Skeletal muscle tissue (tissue), 4 donors: Measurements from ENCODE around the gene KCNT2. TPM values are rescaled to one million over a fixed set of nuclear protein-coding genes. Genes with fewer than 3 reads are reported as not detected.

Experiments used
- H3K27ac ChIP-seq: one replicate; pipeline ENCODE4 v1.7.0; 2013; ENCODE audit warnings: mild to moderate bottlenecking, low read depth, low read length, inconsistent platforms
- H3K27me3 ChIP-seq, 3 donors: one replicate each; pipeline ENCODE4 v1.7.0; 2013; ENCODE audit warnings: low read length in 3 of 3; ENCODE audit not compliant: control insufficient read depth in 3 of 3, insufficient read depth in 3 of 3
- H3K36me3 ChIP-seq, 3 donors: one replicate each; pipeline ENCODE4 v1.7.0; 2013; ENCODE audit warnings: low read length in 3 of 3; ENCODE audit not compliant: control insufficient read depth in 3 of 3, insufficient read depth in 3 of 3
- H3K4me1 ChIP-seq, 3 donors: one replicate each; pipeline ENCODE4 v1.7.0; 2013; ENCODE audit warnings: low read length in 3 of 3, mild to moderate bottlenecking in 3 of 3; ENCODE audit not compliant: control insufficient read depth in 3 of 3, insufficient read depth in 3 of 3
- H3K4me3 ChIP-seq, 3 donors: one replicate each; pipeline ENCODE4 v1.7.0; 2013; ENCODE audit warnings: low read length in 3 of 3
- H3K9ac ChIP-seq, 3 donors: one replicate each; pipeline ENCODE4 v1.7.0; 2013; ENCODE audit warnings: low read length in 3 of 3, mild to moderate bottlenecking in 3 of 3, moderate library complexity in 2 of 3, low read depth in 1 of 3
- H3K9me3 ChIP-seq, 3 donors: one replicate each; pipeline ENCODE4 v1.7.0; 2013; ENCODE audit warnings: low read length in 3 of 3; ENCODE audit not compliant: control insufficient read depth in 3 of 3
- total RNA-seq: library from RNA; depleted of rRNA; stranded (reverse); fragments of >200 nt; gene quantifications from one replicate; pipeline ENCODE4 v1.2.3, GENCODE V29; 2014
- donor health status: Osteomylitis.

The KCNT2 gene
- total RNA-seq, 1 donor from 2014 or later, result 8.9 TPM

GRCh38 chr1:196319301-196319700, 288.9 kb downstream of the KCNT2 start:
- Histone ChIP-seq H3K36me3 (no peaks in the 10 kb centered on the region), H3K4me1 (no peaks in the 10 kb centered on the region), H3K9me3 (no peaks in the 10 kb centered on the region), H3K27me3 (no peaks in the 10 kb centered on the region), H3K4me3 (no peak overlapping the region), H3K9ac (no peak overlapping the region), H3K27ac (no peak overlapping the region)

- no peak overlapping the region for H3K9ac ChIP-seq
- no peaks in the 10 kb centered on the region for H3K4me1 ChIP-seq
- H3K27ac ChIP-seq, result no peak overlapping the region
- H3K9me3 ChIP-seq, result no peaks in the 10 kb centered on the region
- no peaks in the 10 kb centered on the region for H3K27me3 ChIP-seq
- no peak overlapping the region for H3K4me3 ChIP-seq
- no peaks in the 10 kb centered on the region for H3K36me3 ChIP-seq
Measured at GRCh38 chr1:196317535-196318522, 290.4 kb downstream of the KCNT2 start.

DNA sequence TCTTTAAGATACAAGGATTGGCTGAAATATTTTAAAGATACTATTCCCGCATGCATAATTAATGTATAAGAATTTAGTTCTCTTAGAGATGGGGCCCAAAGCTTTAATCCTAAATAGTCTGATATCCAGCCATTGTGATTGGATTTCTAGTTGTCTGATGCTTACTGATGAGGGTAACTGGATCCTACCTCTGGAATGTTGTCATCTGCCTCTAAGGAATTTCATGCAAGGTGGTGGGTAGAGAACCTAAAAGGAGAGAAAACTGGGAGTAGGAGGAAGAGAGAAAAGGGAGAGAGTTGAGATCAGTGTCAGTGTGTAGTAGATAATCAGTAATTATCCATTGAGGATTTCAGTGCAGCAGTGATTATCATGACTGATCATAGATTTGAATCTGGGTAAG, 295.5 kb downstream of the KCNT2 start:
- Histone ChIP-seq H3K36me3 (no peaks in the 10 kb centered on the region), H3K9me3 (no peaks in the 10 kb centered on the region), H3K4me3 (no peak overlapping the region), H3K27me3 (no peaks in the 10 kb centered on the region), H3K9ac (no peak overlapping the region), H3K4me1 (no peaks in the 10 kb centered on the region), H3K27ac (no peak overlapping the region)

DNA sequence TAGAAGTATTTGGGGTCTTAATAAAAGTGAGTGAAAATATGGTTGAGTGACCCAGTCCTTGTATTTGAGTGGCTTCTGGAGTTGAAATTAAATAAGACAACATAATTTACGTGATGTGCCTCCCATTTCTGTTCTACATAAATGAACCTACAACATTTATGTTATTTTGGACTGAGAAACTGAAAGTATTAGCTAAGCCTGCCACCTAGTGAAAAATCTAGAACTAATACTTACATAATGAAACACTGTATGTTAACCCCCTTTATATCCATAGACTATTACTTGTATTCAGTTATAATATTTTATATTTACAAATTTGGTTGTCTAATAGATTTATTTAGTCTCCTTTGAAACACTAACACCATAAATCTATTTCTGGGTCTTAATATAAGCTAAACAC, 298.9 kb downstream of the KCNT2 start:
- no peaks in the 10 kb centered on the region for H3K36me3 ChIP-seq
- H3K9me3 ChIP-seq, result no peaks in the 10 kb centered on the region
- no peak overlapping the region for H3K4me3 ChIP-seq

GRCh38 chr1:196308176-196308575, 300.1 kb downstream of the KCNT2 start:
- H3K27me3 ChIP-seq, result no peaks in the 10 kb centered on the region
- no peaks in the 10 kb centered on the region for H3K36me3 ChIP-seq
- no peaks in the 10 kb centered on the region for H3K9me3 ChIP-seq
- H3K9ac ChIP-seq, result no peak overlapping the region
- H3K27ac ChIP-seq, result no peak overlapping the region
- H3K4me1 ChIP-seq, result no peaks in the 10 kb centered on the region
- no peak overlapping the region for H3K4me3 ChIP-seq

More for the DNA sequence above, 298.9 kb downstream of the KCNT2 start:
- H3K9ac ChIP-seq, result no peak overlapping the region
- no peaks in the 10 kb centered on the region for H3K27me3 ChIP-seq
- no peaks in the 10 kb centered on the region for H3K4me1 ChIP-seq
- H3K27ac ChIP-seq, result no peak overlapping the region

DNA sequence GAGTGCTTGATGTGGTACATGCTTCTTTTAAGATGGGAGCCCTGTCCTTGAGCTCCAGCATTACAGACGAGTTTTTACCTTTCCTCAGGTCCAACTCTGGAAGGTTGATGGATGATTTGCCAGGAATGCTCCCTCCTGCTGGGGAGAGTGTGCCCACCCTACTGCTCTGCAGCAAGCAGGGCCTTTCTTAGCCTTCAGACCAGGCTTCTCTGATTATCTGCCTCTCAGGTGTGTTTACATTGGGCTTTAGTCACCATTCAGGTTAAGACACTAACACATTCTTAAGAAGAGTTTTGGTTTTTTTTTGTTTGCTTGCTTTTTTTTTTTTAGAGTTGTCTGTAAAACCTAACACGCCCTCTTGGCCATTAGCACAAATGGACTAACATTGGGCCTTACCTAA, 301.8 kb downstream of the KCNT2 start:
- Histone ChIP-seq H3K27me3 (no peaks in the 10 kb centered on the region), H3K9me3 (no peaks in the 10 kb centered on the region), H3K36me3 (no peaks in the 10 kb centered on the region), H3K9ac (no peak overlapping the region), H3K4me3 (no peak overlapping the region), H3K27ac (no peak overlapping the region), H3K4me1 (no peaks in the 10 kb centered on the region)

DNA sequence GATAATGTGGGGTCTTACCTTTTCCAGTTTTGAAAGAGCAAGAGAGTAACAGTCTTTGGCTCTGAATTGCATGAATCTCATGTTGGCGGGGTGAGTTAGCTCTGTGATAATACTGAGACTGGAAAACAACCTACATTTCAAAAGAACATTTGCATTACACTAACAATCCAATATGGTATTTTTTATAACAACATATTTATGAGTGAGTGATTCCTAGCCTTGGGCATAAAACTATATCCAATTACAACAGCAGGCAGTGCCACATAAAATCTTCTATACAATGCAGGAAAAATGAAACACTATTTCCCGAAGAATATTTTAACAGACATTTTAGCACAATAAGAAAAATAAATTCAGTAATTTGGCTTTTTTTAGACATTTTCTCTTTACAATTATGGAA, 303.0 kb downstream of the KCNT2 start:
- no peaks in the 10 kb centered on the region for H3K36me3 ChIP-seq
- no peak overlapping the region for H3K27ac ChIP-seq
- no peaks in the 10 kb centered on the region for H3K4me1 ChIP-seq
- no peaks in the 10 kb centered on the region for H3K9me3 ChIP-seq
- H3K9ac ChIP-seq, result no peak overlapping the region
- H3K4me3 ChIP-seq, result no peak overlapping the region
- no peaks in the 10 kb centered on the region for H3K27me3 ChIP-seq

GRCh38 chr1:196302981-196303380, 305.3 kb downstream of the KCNT2 start:
- Histone ChIP-seq H3K9ac (no peak overlapping the region), H3K27me3 (no peaks in the 10 kb centered on the region), H3K4me1 (no peaks in the 10 kb centered on the region), H3K36me3 (no peaks in the 10 kb centered on the region), H3K9me3 (no peaks in the 10 kb centered on the region), H3K4me3 (no peak overlapping the region), H3K27ac (no peak overlapping the region)

GRCh38 chr1:196302420-196302819, 305.8 kb downstream of the KCNT2 start:
- no peak overlapping the region for H3K27ac ChIP-seq
- no peak overlapping the region for H3K4me3 ChIP-seq
- H3K27me3 ChIP-seq, result no peaks in the 10 kb centered on the region
- H3K4me1 ChIP-seq, result no peaks in the 10 kb centered on the region
- H3K36me3 ChIP-seq, result no peaks in the 10 kb centered on the region
- H3K9me3 ChIP-seq, result no peaks in the 10 kb centered on the region
- no peak overlapping the region for H3K9ac ChIP-seq

- Histone ChIP-seq H3K27me3 (no peaks in the 10 kb centered on the region), H3K4me3 (no peak overlapping the region), H3K4me1 (no peaks in the 10 kb centered on the region), H3K9me3 (no peaks in the 10 kb centered on the region), H3K27ac (no peak overlapping the region), H3K9ac (no peak overlapping the region), H3K36me3 (no peaks in the 10 kb centered on the region)
Measured at GRCh38 chr1:196295766-196296165, 312.5 kb downstream of the KCNT2 start.
